Right atrium auricular region (tissue), 2 donors: ENCODE results near the gene NOP9. TPM values are rescaled to one million over a fixed set of nuclear protein-coding genes. Genes with fewer than 3 reads are reported as not detected.

Source experiments
- DNase-seq: peaks from one replicate; pipeline ENCODE4 v3.0.0-alpha.2; 2019; ENCODE audit warnings: low spot score
- H3K27ac ChIP-seq, 2 donors: fragments of 200-600 bp; sonication (generic); 1 replicate in 1 of 2; 2 replicates in 1 of 2; pipeline ENCODE4 v1.5.1; 2016 to 2019
- H3K27me3 ChIP-seq, 2 donors: fragments of 200-600 bp; sonication (generic); one replicate each; pipeline versions ENCODE4 v1.5.1 to v1.6.0; 2017 to 2019
- H3K36me3 ChIP-seq: fragments of 200-600 bp; sonication (generic); one replicate; pipeline ENCODE4 v1.5.1; 2016
- H3K4me1 ChIP-seq, 2 donors: fragments of 200-600 bp; sonication (generic); one replicate each; pipeline versions ENCODE4 v1.5.1 to v1.6.0; 2017 to 2019
- H3K4me3 ChIP-seq, 2 donors: fragments of 200-600 bp; sonication (generic); 1 replicate in 1 of 2; 2 replicates in 1 of 2; pipeline ENCODE4 v1.5.1; 2017 to 2019; ENCODE audit warnings: mild to moderate bottlenecking in 1 of 2, moderate library complexity in 1 of 2
- H3K9me3 ChIP-seq, 2 donors: fragments of 200-600 bp; sonication (generic); one replicate each; pipeline ENCODE4 v1.5.1; 2019
- CTCF ChIP-seq, 2 donors: fragments of 200-600 bp; sonication (generic); IDR thresholded peaks; one replicate each; pipeline ENCODE4 v1.5.1; 2019; ENCODE audit warnings: antibody characterized with exemption in 2 of 2
- total RNA-seq, 2 donors: library from RNA; depleted of rRNA; stranded (reverse); fragments of >200 nt; gene quantifications; one replicate each; pipeline ENCODE4 v1.1.0, GENCODE V29; 2016

Gene NOP9
- total RNA-seq, 2 donors from 2014 or later, result 13.9 to 15.5 TPM

- no peaks in the 10 kb centered on the region for H3K36me3 ChIP-seq
- H3K9me3 ChIP-seq, result no peaks in the 10 kb centered on the region
- no peak for TF ChIP-seq CTCF (IDR thresholded peaks at IDR 0.05)
- no peak overlapping the region for H3K27ac ChIP-seq
- H3K4me1 ChIP-seq, result peaks cover 0 to 51% of the 10 kb centered on the region in 2 donors
- H3K27me3 ChIP-seq, result peaks cover 0 to 4% of the 10 kb centered on the region in 2 donors
- H3K4me3 ChIP-seq, result no peak overlapping the region
- DNase-seq, result no peak
These were observed 38.1 kb downstream of the NOP9 start for GRCh38 chr14:24337824-24338175.

GRCh38 chr14:24338843-24339242 is 39.2 kb downstream of the NOP9 start:
- no peak for DNase-seq
- Histone ChIP-seq H3K36me3 (no peaks in the 10 kb centered on the region), H3K4me3 (peak overlapping the region; percentile 21 to 49), H3K27ac (no peak overlapping the region), H3K9me3 (no peaks in the 10 kb centered on the region), H3K27me3 (peaks cover 0 to 4% of the 10 kb centered on the region in 2 donors), H3K4me1 (peaks cover 0 to 41% of the 10 kb centered on the region in 2 donors)
- no peak for TF ChIP-seq CTCF (IDR thresholded peaks at IDR 0.05)

GRCh38 chr14:24339284-24340151 is 39.9 kb downstream of the NOP9 start, which contains the start of gene RIPK3:
RIPK3 (minus strand) TSS chr14:24339991; CDS start chr14:24339826, 165 bp downstream.
- Histone ChIP-seq H3K4me3 (peak within 1 kb of the TSS; percentile 21 to 49), H3K27me3 (peaks cover 0 to 2% of the 10 kb centered on the region in 2 donors)
- TF ChIP-seq CTCF (IDR thresholded peaks at IDR 0.05), result no peak

GRCh38 chr14:24340606-24341005 is 41.0 kb downstream of the NOP9 start:
- TF ChIP-seq CTCF (IDR thresholded peaks at IDR 0.05), result no peak
- Histone ChIP-seq H3K4me3 (no peak overlapping the region), H3K36me3 (no peaks in the 10 kb centered on the region), H3K27me3 (no peaks in the 10 kb centered on the region), H3K4me1 (peaks cover 0 to 25% of the 10 kb centered on the region in 2 donors), H3K27ac (no peak overlapping the region), H3K9me3 (no peaks in the 10 kb centered on the region)
- no peak for DNase-seq

More at GRCh38 chr14:24339284-24340151, 39.9 kb downstream of the NOP9 start, which contains the start of gene RIPK3:
- Histone ChIP-seq H3K36me3 (no peaks in the 10 kb centered on the region), H3K9me3 (no peaks in the 10 kb centered on the region), H3K27ac (peak within 1 kb of the TSS; percentile 9 to 46), H3K4me1 (peaks cover 0 to 34% of the 10 kb centered on the region in 2 donors)
- DNase-seq, result no peak

GRCh38 chr14:24342889-24343288 is 43.2 kb downstream of the NOP9 start:
- no peak for DNase-seq
- no peak overlapping the region for H3K4me3 ChIP-seq
- no peaks in the 10 kb centered on the region for H3K27me3 ChIP-seq
- no peaks in the 10 kb centered on the region for H3K9me3 ChIP-seq
- no peak for TF ChIP-seq CTCF (IDR thresholded peaks at IDR 0.05)
- peaks cover 0 to 21% of the 10 kb centered on the region in 2 donors for H3K4me1 ChIP-seq
- no peaks in the 10 kb centered on the region for H3K36me3 ChIP-seq
- no peak overlapping the region for H3K27ac ChIP-seq
